Caco-2 (cell line): ENCODE measurements around the gene MRPS18A. TPM values are rescaled to one million over a fixed set of nuclear protein-coding genes. Genes with fewer than 3 reads are reported as not detected.

Source experiments
- BruUV-seq: library from RNA; stranded (reverse); fragments of 400-500 nt; replicated peaks from 2 replicates; lab custom pipeline; 2021; lab: Mats Ljungman, UMichigan
- CTCF ChIA-PET: fragments of 300-600 bp; sonication (Branson Sonifier 250); formaldehyde crosslinking; loops from one replicate; lab custom pipeline; 2022; ENCODE audit warnings: antibody characterized with exemption; lab: Charles Lee
- POLR2A ChIA-PET: fragments of 300-600 bp; sonication (Branson Sonifier 250); formaldehyde crosslinking; loops from one replicate; lab custom pipeline; 2022; ENCODE audit warnings: antibody characterized with exemption; lab: Charles Lee
- DNase-seq, 2 experiments: peaks; one replicate each; pipeline versions ENCODE4 v3.0.0 to v3.0.0-alpha.2; 2020 to 2022
- H3K27me3 ChIP-seq: replicated peaks from 2 replicates; pipeline ENCODE4 v1.6.0; 2011; ENCODE audit warnings: low read length; ENCODE audit not compliant: control insufficient read depth, insufficient read depth
- H3K36me3 ChIP-seq: 2 replicates; pipeline ENCODE4 v1.5.1; 2011; ENCODE audit warnings: low read length; ENCODE audit not compliant: control insufficient read depth, insufficient read depth
- H3K4me1 ChIP-seq: fragments of 250-450 bp; sonication (Bioruptor Pico); 2 replicates; pipeline ENCODE4 v1.5.1; 2020; ENCODE audit warnings: mild to moderate bottlenecking
- H3K4me3 ChIP-seq: 2 replicates; pipeline ENCODE4 v1.5.1; 2011; ENCODE audit warnings: low read depth, mild to moderate bottlenecking, control low read depth, low read length
- H3K9me3 ChIP-seq: fragments of 250-450 bp; sonication (Bioruptor Pico); 2 replicates; pipeline ENCODE4 v1.5.1; 2020; ENCODE audit warnings: mild to moderate bottlenecking, moderate library complexity
- H3K27ac Mint-ChIP-seq: one replicate; pipeline ENCODE4 v1.8.0; 2022; ENCODE audit warnings: mixed read lengths; ENCODE audit not compliant: unreplicated experiment
- H3K27me3 Mint-ChIP-seq: one replicate; pipeline ENCODE4 v1.8.0; 2022; ENCODE audit warnings: mixed read lengths; ENCODE audit not compliant: insufficient read depth, unreplicated experiment
- H3K36me3 Mint-ChIP-seq: one replicate; pipeline ENCODE4 v1.8.0; 2022; ENCODE audit warnings: mild to moderate bottlenecking, mixed read lengths; ENCODE audit not compliant: insufficient read depth, unreplicated experiment
- H3K4me1 Mint-ChIP-seq: one replicate; pipeline ENCODE4 v1.8.0; 2022; ENCODE audit warnings: low read depth, mixed read lengths; ENCODE audit not compliant: unreplicated experiment
- H3K4me3 Mint-ChIP-seq: one replicate; pipeline ENCODE4 v1.8.0; 2022; ENCODE audit warnings: mild to moderate bottlenecking, moderate library complexity, mixed read lengths; ENCODE audit not compliant: unreplicated experiment
- H3K9me3 Mint-ChIP-seq: one replicate; pipeline ENCODE4 v1.8.0; 2022; ENCODE audit warnings: mixed read lengths; ENCODE audit not compliant: unreplicated experiment
- intact Hi-C: fragments of 100-400 bp; cut with micrococcal nuclease; formaldehyde crosslinking; loops from one replicate; pipeline ENCODE4 v1.10.0; 2022; ENCODE audit not compliant: unreplicated experiment
- total RNA-seq: library from RNA; stranded (reverse); gene quantifications from 2 replicates; pipeline ENCODE4 v1.2.3, GENCODE V29; 2022
- TF ChIP-seq, protein P1 (sequence below), 2 experiments: fragments of 200-600 bp in 1 of 2; IDR thresholded peaks; 1 replicate in 1 of 2; 2 replicates in 1 of 2; pipeline versions ENCODE4 v1.5.1 to v1.8.0; 2011 to 2022; ENCODE audit warnings: antibody characterized with exemption in 1 of 2, control low read depth in 1 of 2, inconsistent platforms in 1 of 2, low read depth in 1 of 2, low read length in 1 of 2, mild to moderate bottlenecking in 1 of 2, moderate library complexity in 1 of 2; ENCODE audit not compliant: insufficient read depth in 1 of 2, severe bottlenecking in 1 of 2, unreplicated experiment in 1 of 2

The MRPS18A gene
- total RNA-seq, 1 experiment from 2014 or later: 66.7 TPM

DNA sequence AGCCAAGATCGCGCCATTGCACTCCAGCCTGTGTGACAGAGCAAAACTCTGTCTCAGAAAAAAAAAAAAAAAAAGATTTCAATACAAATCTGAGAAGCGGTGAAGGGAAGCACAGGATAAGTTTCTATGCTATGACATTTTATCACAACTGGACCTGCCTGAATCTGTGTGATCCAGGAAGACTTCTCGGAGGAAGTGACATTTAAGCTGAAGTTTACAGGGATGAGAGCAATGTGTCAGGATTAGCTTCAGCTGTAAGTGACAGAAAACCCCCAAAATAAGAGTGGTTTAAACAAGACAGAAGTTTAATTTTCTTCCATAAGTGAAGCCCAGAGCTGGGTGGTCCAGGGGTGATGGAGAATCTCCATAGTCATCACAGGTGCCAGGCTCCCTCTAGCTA is 33.4 kb upstream of the MRPS18A start:
- Histone ChIP-seq H3K9me3 (no peaks in the 10 kb centered on the region), H3K4me3 (no peak overlapping the region), H3K36me3 (no peaks in the 10 kb centered on the region), H3K4me1 (no peaks in the 10 kb centered on the region), H3K27me3 (no peaks in the 10 kb centered on the region)
- Mint-ChIP-seq H3K9me3 (no peaks in the 10 kb centered on the region), H3K36me3 (no peaks in the 10 kb centered on the region), H3K27me3 (no peaks in the 10 kb centered on the region), H3K27ac (no peak overlapping the region), H3K4me3 (no peak overlapping the region), H3K4me1 (no peaks in the 10 kb centered on the region)
- intact Hi-C loops: loop anchor here (5.0 kb wide), 3 partner anchors 54 to 231 kb away; no protein-coding TSS in a partner anchor
- TF ChIP-seq, protein P1, sequence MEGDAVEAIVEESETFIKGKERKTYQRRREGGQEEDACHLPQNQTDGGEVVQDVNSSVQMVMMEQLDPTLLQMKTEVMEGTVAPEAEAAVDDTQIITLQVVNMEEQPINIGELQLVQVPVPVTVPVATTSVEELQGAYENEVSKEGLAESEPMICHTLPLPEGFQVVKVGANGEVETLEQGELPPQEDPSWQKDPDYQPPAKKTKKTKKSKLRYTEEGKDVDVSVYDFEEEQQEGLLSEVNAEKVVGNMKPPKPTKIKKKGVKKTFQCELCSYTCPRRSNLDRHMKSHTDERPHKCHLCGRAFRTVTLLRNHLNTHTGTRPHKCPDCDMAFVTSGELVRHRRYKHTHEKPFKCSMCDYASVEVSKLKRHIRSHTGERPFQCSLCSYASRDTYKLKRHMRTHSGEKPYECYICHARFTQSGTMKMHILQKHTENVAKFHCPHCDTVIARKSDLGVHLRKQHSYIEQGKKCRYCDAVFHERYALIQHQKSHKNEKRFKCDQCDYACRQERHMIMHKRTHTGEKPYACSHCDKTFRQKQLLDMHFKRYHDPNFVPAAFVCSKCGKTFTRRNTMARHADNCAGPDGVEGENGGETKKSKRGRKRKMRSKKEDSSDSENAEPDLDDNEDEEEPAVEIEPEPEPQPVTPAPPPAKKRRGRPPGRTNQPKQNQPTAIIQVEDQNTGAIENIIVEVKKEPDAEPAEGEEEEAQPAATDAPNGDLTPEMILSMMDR (IDR thresholded peaks at IDR 0.05; ENCODE audit: insufficient read depth in 1 of 2, low read depth in 1 of 2, low read length in 1 of 2, severe bottlenecking in 1 of 2, unreplicated experiment in 1 of 2): no peak
- ChIA-PET CTCF (interaction anchor here (0.7 to 2.6 kb wide), 2 partner anchors 95 to 358 kb away, joined by 3 to 6 read pairs; no protein-coding TSS in a partner anchor), POLR2A (interaction anchor here (0.7 kb wide), 1 partner anchor 216 kb away, joined by 6 read pairs; no protein-coding TSS in a partner anchor)
- BruUV-seq: no TSS peak
- no peak for DNase-seq

GRCh38 chr6:43719511-43719910 is 31.9 kb upstream of the MRPS18A start:
- DNase-seq: no peak
- intact Hi-C loops: no loop called here
- no peaks in the 10 kb centered on the region for H3K27me3 Mint-ChIP-seq
- ChIA-PET POLR2A (no interaction called here), CTCF (interaction anchor here (2.6 kb wide), 1 partner anchor 360 kb away, joined by 6 read pairs; no protein-coding TSS in a partner anchor)
- no peaks in the 10 kb centered on the region for H3K9me3 ChIP-seq
- TF ChIP-seq, protein P1 (IDR thresholded peaks at IDR 0.05; ENCODE audit: insufficient read depth in 1 of 2, low read depth in 1 of 2, low read length in 1 of 2, severe bottlenecking in 1 of 2, unreplicated experiment in 1 of 2): no peak
- no peak overlapping the region for H3K4me3 ChIP-seq
- no TSS peak for BruUV-seq
- H3K36me3 Mint-ChIP-seq: no peaks in the 10 kb centered on the region
- H3K4me3 Mint-ChIP-seq: no peak overlapping the region
- H3K27ac Mint-ChIP-seq: no peak overlapping the region
- H3K9me3 Mint-ChIP-seq: no peaks in the 10 kb centered on the region
- no peaks in the 10 kb centered on the region for H3K36me3 ChIP-seq
- no peaks in the 10 kb centered on the region for H3K4me1 Mint-ChIP-seq
- H3K4me1 ChIP-seq: no peaks in the 10 kb centered on the region
- no peaks in the 10 kb centered on the region for H3K27me3 ChIP-seq

DNA sequence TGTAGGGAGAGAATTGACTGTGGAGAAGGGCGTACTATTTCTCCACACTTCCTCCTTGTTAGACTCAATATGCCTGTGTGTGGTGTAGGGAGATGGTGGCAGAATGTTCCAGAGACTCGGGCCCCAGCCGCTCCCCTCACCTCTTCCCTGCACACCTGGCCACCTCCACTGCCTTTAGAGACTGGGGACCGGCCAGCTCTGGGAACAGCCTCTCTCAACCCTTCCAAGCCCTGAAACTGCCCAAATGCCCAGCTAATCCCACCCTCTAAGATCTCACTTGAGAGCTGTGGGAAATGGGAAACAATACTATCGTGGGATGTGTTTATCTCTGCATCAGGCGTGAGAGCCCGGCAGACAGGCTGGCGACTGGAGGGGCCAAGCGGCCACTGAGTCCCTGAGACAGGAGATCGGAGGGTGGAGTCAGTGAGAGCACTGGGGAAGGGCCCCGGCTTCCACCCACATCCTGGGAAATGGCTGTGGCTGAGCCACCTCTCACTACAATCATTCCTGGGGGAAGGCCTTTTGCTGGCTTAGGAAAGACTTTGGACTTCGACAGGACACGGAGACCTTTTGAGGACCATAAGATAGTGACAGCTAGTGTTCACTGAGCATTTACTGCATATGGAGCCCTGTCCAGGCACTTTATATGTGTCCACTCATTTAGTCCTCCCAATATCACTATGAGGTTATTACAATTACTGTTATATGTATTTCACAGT is 31.0 kb upstream of the MRPS18A start:
- CTCF ChIA-PET: no interaction called here
- Histone ChIP-seq H3K4me3 (no peak overlapping the region), H3K36me3 (no peaks in the 10 kb centered on the region), H3K9me3 (no peaks in the 10 kb centered on the region), H3K4me1 (no peaks in the 10 kb centered on the region), H3K27me3 (no peaks in the 10 kb centered on the region)
- no peaks in the 10 kb centered on the region for H3K4me1 Mint-ChIP-seq
- BruUV-seq: no TSS peak
- H3K4me3 Mint-ChIP-seq: no peak overlapping the region
- POLR2A ChIA-PET: no interaction called here
- intact Hi-C loops: no loop called here
- no peak for DNase-seq
- TF ChIP-seq, protein P1 (IDR thresholded peaks at IDR 0.05; ENCODE audit: insufficient read depth in 1 of 2, low read depth in 1 of 2, low read length in 1 of 2, severe bottlenecking in 1 of 2, unreplicated experiment in 1 of 2): no peak
- no peaks in the 10 kb centered on the region for H3K9me3 Mint-ChIP-seq
- H3K27ac Mint-ChIP-seq: no peak overlapping the region
- no peaks in the 10 kb centered on the region for H3K27me3 Mint-ChIP-seq
- no peaks in the 10 kb centered on the region for H3K36me3 Mint-ChIP-seq
